GM23338 (cell line): Measurements from ENCODE around the gene UVSSA.

Source experiments
- CREB1 ChIP-seq: fragments of 250-450 bp; sonication (Bioruptor Pico); IDR thresholded peaks from 2 replicates; pipeline ENCODE4 v1.5.0; 2020; ENCODE audit warnings: low read depth, mild to moderate bottlenecking, moderate library complexity
- ETS1 ChIP-seq: IDR thresholded peaks from 2 replicates; pipeline ENCODE4 v1.6.1; 2016; ENCODE audit warnings: antibody characterized with exemption
- EZH2 ChIP-seq: fragments of 200-600 bp; sonication (generic); IDR thresholded peaks from one replicate; pipeline ENCODE4 v1.8.0; 2017; ENCODE audit warnings: antibody characterized with exemption, mild to moderate bottlenecking, low read depth; ENCODE audit not compliant: unreplicated experiment
- EZH2phosphoT487 ChIP-seq: fragments of 200-600 bp; sonication (generic); IDR thresholded peaks from one replicate; pipeline ENCODE4 v1.8.1; 2018; ENCODE audit warnings: antibody characterized with exemption; ENCODE audit not compliant: unreplicated experiment
- JUNB ChIP-seq: IDR thresholded peaks from one replicate; pipeline ENCODE4 v1.6.1; 2016; ENCODE audit warnings: antibody characterized with exemption; ENCODE audit not compliant: unreplicated experiment
- NANOG ChIP-seq: IDR thresholded peaks from 2 replicates; pipeline ENCODE4 v1.6.1; 2016; ENCODE audit warnings: antibody characterized with exemption, borderline replicate concordance
- POLR2AphosphoS5 ChIP-seq: IDR thresholded peaks from 2 replicates; pipeline ENCODE4 v1.6.1; 2016; ENCODE audit warnings: antibody characterized with exemption, low read depth
- STAT1 ChIP-seq: IDR thresholded peaks from one replicate; pipeline ENCODE4 v1.6.1; 2016; ENCODE audit warnings: antibody characterized with exemption; ENCODE audit not compliant: unreplicated experiment
- ZNF114 ChIP-seq: fragments of 250-450 bp; sonication (Bioruptor Pico); IDR thresholded peaks from 2 replicates; pipeline ENCODE4 v1.5.0; 2020; ENCODE audit warnings: mild to moderate bottlenecking, moderate library complexity
- ZNF331 ChIP-seq: fragments of 250-450 bp; sonication (Bioruptor Pico); IDR thresholded peaks from 2 replicates; pipeline ENCODE4 v1.5.0; 2020; ENCODE audit warnings: low read depth, mild to moderate bottlenecking, moderate library complexity
- TF ChIP-seq, protein P1 (sequence below), 2 experiments: fragments of 200-600 bp in 1 of 2; sonication (generic) in 1 of 2; conservative IDR thresholded peaks; 2 replicates each; pipeline versions ENCODE4 v1.5.1 to v1.6.1; 2016 to 2017; ENCODE audit warnings: antibody characterized with exemption in 2 of 2, low read depth in 2 of 2, mild to moderate bottlenecking in 2 of 2, moderate library complexity in 1 of 2
- TF ChIP-seq, protein P2 (sequence below): IDR thresholded peaks from one replicate; pipeline ENCODE4 v1.6.1; 2018; ENCODE audit warnings: antibody characterized with exemption; ENCODE audit not compliant: unreplicated experiment

GRCh38 chr4:1321946-1322650 lies 24.9 kb upstream of the UVSSA start:
- TF ChIP-seq EZH2 (no peak), CREB1 (CRISPR knock-in tag) (no peak), EZH2phosphoT487 (no peak), NANOG (no peak), POLR2AphosphoS5 (no peak), STAT1 (no peak), ZNF331 (CRISPR knock-in tag) (no peak), ZNF114 (CRISPR knock-in tag) (no peak), ETS1 (no peak), JUNB (no peak)
- TF ChIP-seq, protein P1, sequence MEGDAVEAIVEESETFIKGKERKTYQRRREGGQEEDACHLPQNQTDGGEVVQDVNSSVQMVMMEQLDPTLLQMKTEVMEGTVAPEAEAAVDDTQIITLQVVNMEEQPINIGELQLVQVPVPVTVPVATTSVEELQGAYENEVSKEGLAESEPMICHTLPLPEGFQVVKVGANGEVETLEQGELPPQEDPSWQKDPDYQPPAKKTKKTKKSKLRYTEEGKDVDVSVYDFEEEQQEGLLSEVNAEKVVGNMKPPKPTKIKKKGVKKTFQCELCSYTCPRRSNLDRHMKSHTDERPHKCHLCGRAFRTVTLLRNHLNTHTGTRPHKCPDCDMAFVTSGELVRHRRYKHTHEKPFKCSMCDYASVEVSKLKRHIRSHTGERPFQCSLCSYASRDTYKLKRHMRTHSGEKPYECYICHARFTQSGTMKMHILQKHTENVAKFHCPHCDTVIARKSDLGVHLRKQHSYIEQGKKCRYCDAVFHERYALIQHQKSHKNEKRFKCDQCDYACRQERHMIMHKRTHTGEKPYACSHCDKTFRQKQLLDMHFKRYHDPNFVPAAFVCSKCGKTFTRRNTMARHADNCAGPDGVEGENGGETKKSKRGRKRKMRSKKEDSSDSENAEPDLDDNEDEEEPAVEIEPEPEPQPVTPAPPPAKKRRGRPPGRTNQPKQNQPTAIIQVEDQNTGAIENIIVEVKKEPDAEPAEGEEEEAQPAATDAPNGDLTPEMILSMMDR (conservative IDR thresholded peaks at IDR 0.05; ENCODE audit: low read depth in 2 of 2): no peak
- TF ChIP-seq, protein P2, sequence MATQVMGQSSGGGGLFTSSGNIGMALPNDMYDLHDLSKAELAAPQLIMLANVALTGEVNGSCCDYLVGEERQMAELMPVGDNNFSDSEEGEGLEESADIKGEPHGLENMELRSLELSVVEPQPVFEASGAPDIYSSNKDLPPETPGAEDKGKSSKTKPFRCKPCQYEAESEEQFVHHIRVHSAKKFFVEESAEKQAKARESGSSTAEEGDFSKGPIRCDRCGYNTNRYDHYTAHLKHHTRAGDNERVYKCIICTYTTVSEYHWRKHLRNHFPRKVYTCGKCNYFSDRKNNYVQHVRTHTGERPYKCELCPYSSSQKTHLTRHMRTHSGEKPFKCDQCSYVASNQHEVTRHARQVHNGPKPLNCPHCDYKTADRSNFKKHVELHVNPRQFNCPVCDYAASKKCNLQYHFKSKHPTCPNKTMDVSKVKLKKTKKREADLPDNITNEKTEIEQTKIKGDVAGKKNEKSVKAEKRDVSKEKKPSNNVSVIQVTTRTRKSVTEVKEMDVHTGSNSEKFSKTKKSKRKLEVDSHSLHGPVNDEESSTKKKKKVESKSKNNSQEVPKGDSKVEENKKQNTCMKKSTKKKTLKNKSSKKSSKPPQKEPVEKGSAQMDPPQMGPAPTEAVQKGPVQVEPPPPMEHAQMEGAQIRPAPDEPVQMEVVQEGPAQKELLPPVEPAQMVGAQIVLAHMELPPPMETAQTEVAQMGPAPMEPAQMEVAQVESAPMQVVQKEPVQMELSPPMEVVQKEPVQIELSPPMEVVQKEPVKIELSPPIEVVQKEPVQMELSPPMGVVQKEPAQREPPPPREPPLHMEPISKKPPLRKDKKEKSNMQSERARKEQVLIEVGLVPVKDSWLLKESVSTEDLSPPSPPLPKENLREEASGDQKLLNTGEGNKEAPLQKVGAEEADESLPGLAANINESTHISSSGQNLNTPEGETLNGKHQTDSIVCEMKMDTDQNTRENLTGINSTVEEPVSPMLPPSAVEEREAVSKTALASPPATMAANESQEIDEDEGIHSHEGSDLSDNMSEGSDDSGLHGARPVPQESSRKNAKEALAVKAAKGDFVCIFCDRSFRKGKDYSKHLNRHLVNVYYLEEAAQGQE: no peak
